ENCODE results near the gene SPOP. TPM values are rescaled to one million over a fixed set of nuclear protein-coding genes. Genes with fewer than 3 reads are reported as not detected.

Gene SPOP
- total RNA-seq, 1 experiment from 2014 or later: 79.9 TPM

DNA sequence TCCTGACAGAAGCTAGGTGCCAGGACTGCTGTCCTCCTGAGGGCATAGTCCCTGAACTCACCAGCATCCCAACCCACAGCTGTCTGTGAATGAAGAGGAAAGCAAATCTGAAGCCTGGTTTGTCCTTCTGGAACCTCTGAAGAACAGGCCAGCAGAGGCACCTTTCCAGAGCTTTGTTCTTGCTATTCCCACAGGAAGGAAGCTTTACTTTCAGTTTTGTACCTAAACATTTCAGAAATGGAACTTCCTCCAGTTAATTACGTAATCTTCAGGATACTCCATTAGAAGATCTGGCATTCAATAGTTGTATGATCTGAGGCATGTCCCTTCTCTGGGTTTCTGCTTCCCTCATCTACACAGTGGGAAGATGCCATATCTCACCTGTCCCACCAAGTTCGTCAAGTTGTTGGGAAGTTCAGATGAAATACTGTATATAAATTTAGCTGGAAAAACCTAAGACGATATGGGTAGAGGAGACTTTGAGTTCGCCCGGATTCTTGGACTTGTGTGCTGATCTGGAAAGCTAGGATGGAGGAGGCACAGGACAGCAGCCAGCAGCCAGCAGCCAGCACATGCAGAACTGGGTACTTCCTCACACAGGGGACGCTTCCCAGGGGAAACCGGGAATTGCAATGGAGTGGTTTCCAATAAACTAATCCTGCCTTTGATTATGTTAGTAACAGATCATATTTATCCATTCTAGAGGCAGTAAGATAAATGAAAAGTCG, 79.8 kb downstream of the SPOP start:
- Mint-ChIP-seq H3K36me3 (ENCODE audit: insufficient read depth, unreplicated experiment) (peaks cover 20% of the 10 kb centered on the region), H3K4me3 (ENCODE audit: low read depth, unreplicated experiment) (no peak overlapping the region), H3K9me3 (ENCODE audit: low read depth, unreplicated experiment) (no peaks in the 10 kb centered on the region), H3K4me1 (ENCODE audit: low read depth, unreplicated experiment) (no peaks in the 10 kb centered on the region), H3K27ac (ENCODE audit: unreplicated experiment) (no peak overlapping the region), H3K27me3 (ENCODE audit: unreplicated experiment) (no peaks in the 10 kb centered on the region)
- no peak for DNase-seq
- BruUV-seq (replicated peaks): no TSS peak
- intact Hi-C loops (cut with micrococcal nuclease; ENCODE audit: unreplicated experiment): no loop called here
- TF ChIP-seq, protein P1, sequence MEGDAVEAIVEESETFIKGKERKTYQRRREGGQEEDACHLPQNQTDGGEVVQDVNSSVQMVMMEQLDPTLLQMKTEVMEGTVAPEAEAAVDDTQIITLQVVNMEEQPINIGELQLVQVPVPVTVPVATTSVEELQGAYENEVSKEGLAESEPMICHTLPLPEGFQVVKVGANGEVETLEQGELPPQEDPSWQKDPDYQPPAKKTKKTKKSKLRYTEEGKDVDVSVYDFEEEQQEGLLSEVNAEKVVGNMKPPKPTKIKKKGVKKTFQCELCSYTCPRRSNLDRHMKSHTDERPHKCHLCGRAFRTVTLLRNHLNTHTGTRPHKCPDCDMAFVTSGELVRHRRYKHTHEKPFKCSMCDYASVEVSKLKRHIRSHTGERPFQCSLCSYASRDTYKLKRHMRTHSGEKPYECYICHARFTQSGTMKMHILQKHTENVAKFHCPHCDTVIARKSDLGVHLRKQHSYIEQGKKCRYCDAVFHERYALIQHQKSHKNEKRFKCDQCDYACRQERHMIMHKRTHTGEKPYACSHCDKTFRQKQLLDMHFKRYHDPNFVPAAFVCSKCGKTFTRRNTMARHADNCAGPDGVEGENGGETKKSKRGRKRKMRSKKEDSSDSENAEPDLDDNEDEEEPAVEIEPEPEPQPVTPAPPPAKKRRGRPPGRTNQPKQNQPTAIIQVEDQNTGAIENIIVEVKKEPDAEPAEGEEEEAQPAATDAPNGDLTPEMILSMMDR (IDR thresholded peaks at IDR 0.05; ENCODE audit: unreplicated experiment): no peak
- CTCF ChIA-PET: interaction anchor here (2.0 kb wide), 1 partner anchor 10 kb away, joined by 5 read pairs; no protein-coding TSS in a partner anchor

DNA sequence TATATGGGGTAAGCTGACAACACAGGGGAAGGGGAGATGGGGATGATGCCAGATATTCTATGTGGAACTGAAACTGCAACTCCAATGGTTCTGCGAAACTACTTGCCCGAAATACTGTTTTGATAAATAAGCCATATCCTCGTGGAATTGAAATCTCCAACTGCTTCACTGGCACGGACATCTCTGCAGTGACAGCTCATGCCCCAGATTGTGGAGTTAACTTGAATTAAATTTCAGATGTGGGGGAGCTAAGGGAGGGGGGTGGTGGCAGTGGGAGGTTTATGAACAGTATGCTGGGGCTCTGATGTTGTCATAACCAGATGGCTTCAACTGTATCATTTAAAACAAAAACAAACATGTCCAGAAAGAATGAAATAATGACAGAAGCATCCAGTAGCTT, 80.5 kb downstream of the SPOP start:
- CTCF ChIA-PET: interaction anchor here (1.0 to 2.0 kb wide), 3 partner anchors 9 to 15 kb away, joined by 3 to 5 read pairs (median 3); no protein-coding TSS in a partner anchor
- TF ChIP-seq, protein P1 (IDR thresholded peaks at IDR 0.05; ENCODE audit: unreplicated experiment): no peak
- intact Hi-C loops (cut with micrococcal nuclease; ENCODE audit: unreplicated experiment): no loop called here
- no peak overlapping the region for H3K4me3 Mint-ChIP-seq (ENCODE audit: low read depth, unreplicated experiment)
- no peak overlapping the region for H3K27ac Mint-ChIP-seq (ENCODE audit: unreplicated experiment)
- no peak for DNase-seq
- peaks cover 14% of the 10 kb centered on the region for H3K36me3 Mint-ChIP-seq (ENCODE audit: insufficient read depth, unreplicated experiment)
- H3K9me3 Mint-ChIP-seq (ENCODE audit: low read depth, unreplicated experiment): no peaks in the 10 kb centered on the region
- no peaks in the 10 kb centered on the region for H3K27me3 Mint-ChIP-seq (ENCODE audit: unreplicated experiment)
- BruUV-seq (replicated peaks): no TSS peak
- H3K4me1 Mint-ChIP-seq (ENCODE audit: low read depth, unreplicated experiment): no peaks in the 10 kb centered on the region

DNA sequence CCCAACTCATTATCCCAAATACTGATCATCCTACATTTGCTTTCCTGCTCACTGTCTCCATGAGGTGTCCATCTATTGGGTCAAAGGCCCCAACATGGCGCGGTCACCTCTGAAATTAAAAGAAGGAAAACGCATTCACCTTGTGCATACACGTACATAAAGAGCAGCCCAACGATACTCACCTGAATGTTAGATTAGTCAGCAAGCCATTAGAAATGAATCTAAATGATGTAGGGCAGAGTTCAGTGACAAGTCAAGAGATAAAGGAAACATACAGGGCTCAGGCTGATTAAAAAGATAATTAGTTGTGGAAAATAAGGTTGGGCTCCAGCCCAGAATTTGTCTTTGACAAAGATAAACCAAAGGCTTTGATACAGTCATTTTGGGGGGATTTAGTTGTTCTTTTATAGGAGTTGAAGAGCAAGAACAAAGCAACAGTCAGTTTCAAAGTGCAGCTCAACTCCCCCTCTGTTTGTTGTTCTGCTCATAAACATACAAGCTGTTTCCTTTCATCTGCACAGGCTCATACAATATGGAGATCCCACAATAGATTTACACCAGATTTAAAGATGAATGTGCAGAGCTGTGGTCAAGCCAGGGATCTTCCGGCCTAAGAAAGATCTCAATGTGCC, 81.2 kb downstream of the SPOP start:
- CTCF ChIA-PET: interaction anchor here (1.0 to 2.0 kb wide), 3 partner anchors 8 to 14 kb away, joined by 3 to 5 read pairs (median 3); no protein-coding TSS in a partner anchor
- intact Hi-C loops (cut with micrococcal nuclease; ENCODE audit: unreplicated experiment): no loop called here
- Mint-ChIP-seq H3K9me3 (ENCODE audit: low read depth, unreplicated experiment) (no peaks in the 10 kb centered on the region), H3K36me3 (ENCODE audit: insufficient read depth, unreplicated experiment) (peaks cover 14% of the 10 kb centered on the region), H3K4me1 (ENCODE audit: low read depth, unreplicated experiment) (no peaks in the 10 kb centered on the region), H3K27ac (ENCODE audit: unreplicated experiment) (no peak overlapping the region), H3K27me3 (ENCODE audit: unreplicated experiment) (no peaks in the 10 kb centered on the region), H3K4me3 (ENCODE audit: low read depth, unreplicated experiment) (no peak overlapping the region)
- TF ChIP-seq, protein P1 (IDR thresholded peaks at IDR 0.05; ENCODE audit: unreplicated experiment): no peak
- no peak for DNase-seq
- BruUV-seq (replicated peaks): no TSS peak

DNA sequence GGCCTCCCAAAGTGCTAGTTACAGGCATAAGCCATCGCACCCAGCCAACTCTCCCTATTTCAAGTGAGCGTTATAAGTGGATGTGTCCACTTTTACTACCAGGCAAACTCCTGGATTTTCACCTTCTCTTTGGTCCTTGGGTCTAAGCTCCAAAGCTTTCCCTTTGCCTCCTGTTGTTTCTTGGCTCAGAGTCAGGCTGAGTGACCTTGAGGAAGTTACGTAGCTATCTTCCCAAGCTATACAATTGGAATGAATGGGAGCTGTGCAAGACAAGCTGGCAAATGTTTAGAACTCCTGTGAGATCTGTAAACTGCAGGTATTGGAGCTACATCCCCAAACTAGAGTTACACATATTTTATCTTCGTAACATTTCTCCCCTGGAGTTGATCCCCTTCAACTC, 81.9 kb downstream of the SPOP start:
- H3K27ac Mint-ChIP-seq (ENCODE audit: unreplicated experiment): no peak overlapping the region
- no peaks in the 10 kb centered on the region for H3K9me3 Mint-ChIP-seq (ENCODE audit: low read depth, unreplicated experiment)
- H3K4me3 Mint-ChIP-seq (ENCODE audit: low read depth, unreplicated experiment): no peak overlapping the region
- CTCF ChIA-PET: no interaction called here
- no TSS peak for BruUV-seq (replicated peaks)
- intact Hi-C loops (cut with micrococcal nuclease; ENCODE audit: unreplicated experiment): no loop called here
- no peaks in the 10 kb centered on the region for H3K4me1 Mint-ChIP-seq (ENCODE audit: low read depth, unreplicated experiment)
- no peak for DNase-seq
- H3K27me3 Mint-ChIP-seq (ENCODE audit: unreplicated experiment): no peaks in the 10 kb centered on the region
- peaks cover 12% of the 10 kb centered on the region for H3K36me3 Mint-ChIP-seq (ENCODE audit: insufficient read depth, unreplicated experiment)
- TF ChIP-seq, protein P1 (IDR thresholded peaks at IDR 0.05; ENCODE audit: unreplicated experiment): no peak
